HG02870 (cell line): ENCODE results near the gene ID2.

ENCODE experiments used
- ATAC-seq: cut with Tn5 transposase; IDR thresholded peaks from one replicate; pipeline ENCODE4 v1.9.1; 2021; ENCODE audit warnings: mild to moderate bottlenecking, moderate library complexity; ENCODE audit not compliant: unreplicated experiment

ID2 gene

DNA sequence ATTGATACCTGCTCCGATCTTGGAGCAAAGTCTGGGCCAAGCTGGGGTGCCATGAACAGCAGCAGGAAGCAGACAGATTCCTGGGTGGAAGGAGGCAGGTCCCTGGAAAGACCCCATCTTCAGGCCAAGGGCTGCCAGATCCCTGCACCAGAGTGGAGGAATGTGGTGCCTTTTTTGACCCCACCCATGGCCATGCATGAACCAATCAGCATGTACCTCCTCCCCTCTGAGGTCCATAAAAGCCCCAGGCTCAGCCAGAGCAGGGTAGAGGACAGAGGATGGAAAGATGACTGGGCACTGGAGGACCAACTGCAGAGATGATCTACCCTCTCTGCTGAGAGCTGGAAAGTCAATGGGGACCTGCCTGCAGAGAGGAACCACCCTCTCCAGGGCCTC lies 34.4 kb upstream of the ID2 start:
- no peak for ATAC-seq

DNA sequence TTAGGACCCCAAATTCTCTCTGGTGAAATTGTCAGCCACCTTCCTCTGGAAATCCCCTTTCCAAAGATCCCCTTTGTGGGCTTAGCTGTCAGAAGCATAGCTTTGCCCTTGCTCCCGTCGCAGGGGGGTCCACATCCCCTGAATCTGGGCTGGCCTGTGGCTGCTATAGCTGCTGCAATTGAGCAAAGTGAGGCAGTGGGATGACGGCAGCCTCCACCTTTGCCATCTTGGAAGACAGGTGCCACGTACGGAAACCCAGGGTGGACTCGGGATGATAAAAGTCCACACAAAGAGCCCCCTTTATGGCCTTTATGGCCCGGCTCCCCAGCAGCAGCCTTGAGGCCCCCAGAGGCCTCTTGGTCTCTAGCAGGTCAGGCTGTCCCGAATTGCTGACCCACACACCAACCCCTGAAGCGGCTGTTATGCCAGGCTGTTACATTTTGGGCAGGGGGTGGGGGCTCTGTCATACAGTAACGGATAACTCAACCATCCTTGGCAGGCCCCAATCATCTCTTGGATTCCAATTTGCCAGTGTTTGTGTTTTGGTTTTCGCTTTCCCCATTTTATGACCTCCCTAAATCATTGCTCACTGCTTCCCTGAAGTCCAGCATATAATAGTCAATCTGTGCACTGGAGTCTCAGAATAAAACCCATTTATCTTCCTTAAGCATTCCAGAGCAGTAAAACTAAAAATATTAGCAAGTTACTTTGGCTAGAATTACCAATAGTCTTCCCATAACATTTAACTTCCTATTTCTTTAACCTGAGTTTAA lies 33.2 kb upstream of the ID2 start:
- ATAC-seq = no peak

DNA sequence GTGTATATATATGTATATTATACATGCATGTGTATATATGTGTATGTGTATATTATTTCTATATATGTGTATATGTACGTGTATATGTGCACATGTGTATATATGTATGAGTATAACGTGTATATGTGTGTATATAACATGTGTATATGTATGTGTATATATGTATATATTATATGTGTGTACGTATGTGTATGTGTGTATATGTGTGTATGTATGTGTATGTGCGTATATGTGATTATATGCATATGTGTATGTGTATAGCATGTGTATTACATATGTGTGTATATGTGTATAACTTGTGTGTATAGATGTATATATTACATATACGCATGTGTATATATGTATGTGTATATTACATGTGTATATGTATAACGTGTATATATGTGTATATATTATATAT lies 32.1 kb upstream of the ID2 start:
- no peak for ATAC-seq

DNA sequence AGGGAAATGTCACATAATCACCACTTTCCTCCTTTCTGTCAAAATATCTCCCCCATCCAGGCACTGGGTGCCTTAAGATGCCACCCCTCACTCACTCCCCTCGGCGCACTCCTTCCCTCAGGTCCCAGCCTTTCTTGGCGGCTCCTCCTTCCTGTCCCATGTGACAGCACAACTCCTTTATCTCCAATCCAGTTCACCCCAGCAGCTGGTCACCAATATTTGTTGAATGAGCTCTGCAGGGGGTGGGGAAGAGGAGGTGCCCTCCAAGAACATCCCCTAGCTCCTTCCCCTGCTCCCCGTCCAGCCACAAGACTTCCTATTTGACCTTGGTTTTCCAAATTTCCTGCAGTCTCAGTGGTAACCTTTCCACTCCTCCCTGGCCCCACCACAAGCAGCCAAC lies 31.6 kb upstream of the ID2 start:
- ATAC-seq = no peak

DNA sequence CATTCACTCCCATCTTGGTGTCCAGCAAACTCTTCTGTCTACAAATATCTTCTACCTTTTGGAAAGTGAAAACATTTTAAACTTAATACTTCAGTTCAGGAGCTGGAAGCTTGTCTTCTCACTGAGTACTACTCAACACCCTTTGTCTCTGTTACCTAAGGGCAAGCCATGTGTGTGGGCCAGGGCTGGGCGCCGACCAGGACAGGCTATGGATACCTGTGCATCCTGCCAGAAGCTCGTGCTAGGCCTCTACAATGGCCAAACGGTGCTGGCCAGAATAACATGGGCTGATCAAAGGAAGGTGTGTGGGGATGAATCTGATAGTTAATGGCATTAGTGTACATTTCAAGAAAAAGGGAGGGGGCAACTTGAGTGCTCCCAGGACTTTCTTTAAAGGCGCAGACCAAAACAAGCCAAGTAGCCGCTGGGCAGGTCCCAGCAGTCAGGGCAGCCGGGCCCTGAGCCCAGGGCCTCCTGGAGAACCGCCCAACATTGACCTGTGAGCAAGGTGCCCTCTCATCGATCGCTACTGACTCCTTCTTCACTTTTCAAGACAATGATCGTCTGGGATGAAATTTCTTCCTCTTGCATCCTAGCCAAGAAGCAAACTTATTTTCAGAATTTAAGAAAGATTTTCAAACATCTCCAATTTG lies 29.0 kb upstream of the ID2 start:
- ATAC-seq = no peak

DNA sequence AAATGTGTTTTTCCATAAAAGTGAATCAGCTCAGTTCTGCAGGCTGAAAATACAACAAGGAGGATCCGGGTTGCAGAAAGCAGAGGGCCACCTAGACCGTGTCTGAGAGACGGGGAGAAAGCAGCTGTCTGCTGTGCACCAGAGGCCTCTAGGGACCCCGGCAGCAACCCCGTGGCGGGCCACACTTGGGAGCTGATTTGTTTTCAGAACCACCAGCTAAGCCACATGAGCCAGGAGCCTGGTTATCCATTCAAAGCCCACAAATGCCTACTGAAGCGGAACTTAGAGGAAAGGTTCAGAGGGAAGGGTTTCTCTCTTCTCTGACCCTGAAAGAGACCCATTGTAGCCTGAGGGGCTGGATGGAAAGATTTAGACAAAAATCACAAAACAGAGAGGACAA lies 28.4 kb upstream of the ID2 start:
- ATAC-seq = no peak

DNA sequence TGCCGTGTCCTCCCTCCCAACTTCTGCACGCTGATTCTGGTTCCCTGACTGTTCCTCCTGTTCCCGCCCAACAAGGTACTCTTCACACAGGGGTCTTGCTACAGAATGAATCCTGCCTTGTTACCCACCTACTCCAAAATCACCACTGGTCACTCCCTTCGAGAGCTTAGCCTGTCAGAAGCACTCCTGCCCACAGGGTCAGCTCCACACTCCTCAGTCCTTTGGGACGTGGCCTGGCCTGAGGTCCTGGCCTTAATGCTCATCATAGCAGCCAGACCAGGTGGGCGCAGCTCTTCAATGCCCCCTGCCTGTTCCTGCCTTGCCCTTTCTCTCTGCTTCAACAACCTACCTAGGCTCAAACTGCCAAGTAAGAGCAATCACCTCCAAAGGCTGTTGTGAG lies 27.8 kb upstream of the ID2 start:
- ATAC-seq = no peak

DNA sequence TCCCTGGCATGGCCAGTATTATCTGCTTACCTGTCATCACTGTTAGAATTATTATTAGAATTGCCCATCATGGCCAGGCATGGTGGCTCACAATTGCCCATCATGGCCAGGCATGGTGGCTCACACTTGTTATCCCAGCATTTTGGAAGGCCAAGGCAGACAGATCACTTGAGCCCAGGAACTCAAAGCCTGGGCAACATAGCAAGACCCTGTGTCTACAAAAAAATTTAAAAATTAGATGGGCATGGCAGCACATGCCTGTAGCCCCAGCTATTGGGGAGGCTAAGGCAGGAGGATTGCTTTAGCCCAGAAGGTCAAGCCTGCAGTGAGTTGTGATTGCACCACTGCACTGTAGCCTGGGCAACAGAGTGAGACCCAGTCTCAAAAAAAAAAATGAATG lies 27.4 kb upstream of the ID2 start:
- no peak for ATAC-seq

DNA sequence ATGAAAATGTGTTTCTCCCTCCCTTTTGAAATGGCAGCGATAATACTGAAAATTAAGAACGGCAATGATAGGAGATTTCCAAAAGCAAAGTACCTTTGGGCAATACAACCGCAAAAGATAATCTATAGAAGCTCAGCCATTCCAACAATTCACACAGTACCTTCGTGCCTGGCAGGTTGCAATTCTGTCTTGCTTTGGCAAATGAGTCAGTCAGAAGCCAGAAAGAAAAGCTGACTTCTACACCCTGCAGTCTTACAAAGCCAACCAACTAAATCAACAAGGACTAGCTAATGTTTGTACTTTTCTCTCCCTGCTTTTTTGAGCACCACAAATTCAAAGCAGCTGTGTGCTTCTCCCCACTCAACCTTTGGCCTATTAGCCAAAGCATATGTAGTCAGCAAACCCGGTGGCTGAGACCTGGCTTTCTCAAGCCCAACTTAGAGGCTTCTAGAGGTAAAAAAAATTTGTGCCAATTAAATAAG lies 25.7 kb upstream of the ID2 start:
- no peak for ATAC-seq

DNA sequence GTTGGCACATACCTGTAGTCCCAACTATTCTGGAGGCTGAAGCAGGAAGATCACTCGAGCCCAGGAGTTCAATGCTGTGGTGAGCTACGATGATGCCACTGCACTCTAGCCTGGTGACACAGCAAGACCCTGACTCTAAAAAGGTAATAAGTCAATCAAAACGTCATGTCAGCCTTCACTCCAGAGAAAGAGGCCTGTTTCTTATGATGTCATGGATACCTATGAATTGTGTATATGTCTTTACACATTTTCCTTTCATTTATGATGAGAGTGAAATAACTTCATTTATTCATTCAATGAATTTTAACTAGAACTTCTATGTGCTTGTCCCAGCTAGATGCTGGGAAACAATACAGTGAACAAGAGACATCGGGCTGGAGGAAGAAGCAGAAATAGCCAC lies 25.0 kb upstream of the ID2 start:
- no peak for ATAC-seq

DNA sequence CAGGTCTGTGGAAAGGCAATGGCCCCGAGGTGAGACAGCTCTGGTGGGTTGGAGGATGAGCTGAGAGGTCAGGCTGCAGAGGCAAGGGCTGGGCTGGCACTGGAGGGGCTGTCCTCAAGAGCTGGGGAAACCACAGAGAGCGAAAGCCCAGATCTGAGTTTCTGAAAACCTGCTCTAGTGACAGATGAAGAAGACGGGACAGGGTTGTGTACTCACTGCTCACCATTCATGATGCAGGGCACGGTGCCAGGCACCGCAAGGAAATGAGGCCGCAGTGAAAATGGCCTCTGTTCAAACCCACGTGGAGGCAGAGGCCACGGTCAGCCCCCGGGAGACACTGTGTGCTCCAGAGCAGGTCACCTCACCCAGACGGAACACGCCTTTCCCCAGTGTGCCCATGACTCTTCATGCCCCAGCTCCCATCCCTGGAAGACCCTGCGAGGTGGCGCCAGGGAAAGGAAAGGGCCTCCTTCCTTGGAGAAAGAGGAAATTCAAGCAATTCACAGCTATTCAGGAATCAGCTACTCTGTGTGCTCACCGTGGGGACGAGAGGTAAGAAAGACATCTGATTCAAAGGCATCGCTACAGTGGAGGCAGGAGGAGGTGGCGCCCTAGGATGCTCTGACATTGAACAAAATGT lies 24.3 kb upstream of the ID2 start:
- no peak for ATAC-seq

DNA sequence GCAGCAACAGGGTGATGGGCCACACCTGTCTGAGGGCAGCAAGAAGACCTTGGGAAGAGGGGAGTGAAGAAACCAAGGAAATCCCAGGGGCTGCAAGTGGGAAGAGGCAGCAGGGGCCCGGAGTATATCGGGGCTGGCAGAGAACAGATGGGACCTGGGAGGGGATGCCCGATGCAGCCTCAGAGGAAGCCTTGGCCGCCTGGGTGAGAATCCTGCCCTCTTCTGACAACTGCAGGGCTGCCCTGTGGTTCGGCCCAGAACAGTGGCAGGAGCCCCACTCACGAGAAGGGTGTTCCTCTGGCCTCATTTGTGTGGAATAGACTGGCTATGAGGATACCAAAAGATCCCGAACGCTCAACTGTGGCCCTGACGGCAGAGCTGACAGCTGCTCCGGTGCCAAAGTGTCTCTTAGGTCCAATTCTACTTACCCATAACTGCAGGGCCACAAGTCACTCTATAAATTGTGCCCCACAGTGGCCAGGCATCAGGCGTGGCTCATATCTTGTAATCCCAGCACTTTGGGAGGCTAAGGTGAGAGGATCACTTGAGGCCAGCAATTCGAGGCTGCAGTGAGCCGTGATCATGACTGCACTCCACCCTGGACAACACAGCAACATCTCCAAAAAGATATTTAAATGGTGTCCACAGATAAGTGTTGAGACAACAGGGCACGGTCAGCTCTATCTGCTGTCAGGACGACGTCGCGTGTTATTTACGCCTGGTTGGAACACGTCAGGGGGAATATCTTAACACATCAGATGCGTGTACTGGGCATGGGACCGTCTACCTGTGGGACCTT lies 23.6 kb upstream of the ID2 start:
- no peak for ATAC-seq

DNA sequence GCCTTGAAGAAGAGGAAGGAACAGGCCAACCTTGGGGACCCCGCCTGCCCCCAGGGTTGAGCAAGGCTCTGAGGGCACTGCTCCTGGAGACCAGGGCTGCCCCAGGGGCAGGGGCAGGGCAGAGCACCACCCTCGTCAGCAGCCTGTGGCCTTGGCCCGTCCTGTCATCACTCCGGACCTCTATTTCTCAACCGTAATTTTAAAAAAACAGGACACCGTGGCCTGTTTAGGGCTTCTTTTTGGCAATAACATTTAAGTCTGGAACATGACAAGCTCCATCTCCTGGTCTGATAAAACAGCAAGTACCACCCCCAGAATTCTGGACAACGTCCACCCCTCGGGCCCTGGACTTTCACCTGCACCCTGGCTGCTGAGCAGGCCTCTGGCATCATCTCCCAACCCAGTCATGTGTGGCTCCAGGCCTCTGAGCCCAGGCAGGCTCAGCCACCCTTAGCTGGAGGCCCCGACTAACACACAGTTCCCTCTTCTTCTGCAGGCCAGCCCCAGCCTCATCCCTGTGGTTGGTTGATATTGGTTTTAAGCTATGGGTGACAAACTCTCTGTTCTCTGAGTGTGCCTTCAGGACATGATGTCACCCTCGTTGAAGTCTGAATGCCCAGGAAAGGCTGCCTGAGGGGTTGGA lies 22.6 kb upstream of the ID2 start:
- ATAC-seq = no peak

DNA sequence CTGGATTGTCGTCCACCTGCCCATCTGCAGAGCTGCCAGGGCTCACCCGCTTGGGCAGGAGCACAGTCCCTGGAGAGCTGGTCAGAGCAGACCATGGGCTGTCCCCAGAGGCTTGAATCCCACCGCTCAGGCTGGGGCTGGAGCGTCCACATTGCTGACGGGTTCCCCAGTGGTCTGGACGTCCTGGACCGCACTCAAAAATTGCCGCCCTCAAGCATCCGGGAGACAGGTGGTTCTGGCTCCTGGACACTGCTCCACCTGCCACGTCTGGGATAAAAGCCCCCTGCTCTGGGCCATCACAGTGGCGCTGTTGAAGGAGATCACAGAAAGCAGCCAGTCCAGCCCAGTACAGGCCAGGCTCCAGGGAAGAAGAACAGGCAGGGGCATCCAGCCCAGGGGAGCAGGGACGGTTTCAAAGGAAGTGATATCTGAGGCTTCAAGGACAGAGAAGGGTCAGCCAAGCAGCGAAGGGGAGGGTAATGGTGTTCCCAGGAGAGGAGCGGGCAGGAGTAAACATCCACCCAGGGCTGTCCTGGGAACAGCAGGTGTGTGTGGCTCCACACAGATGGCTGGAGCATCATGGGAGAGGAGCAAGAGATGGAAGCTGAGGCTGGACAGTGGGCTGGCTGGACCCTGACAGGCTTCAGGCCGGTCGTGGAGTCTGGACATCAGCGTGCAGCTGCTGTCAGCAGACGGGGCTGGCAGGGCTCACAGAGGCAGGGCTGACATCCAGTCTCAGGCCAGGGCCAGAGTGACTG lies 21.9 kb upstream of the ID2 start:
- no peak for ATAC-seq

DNA sequence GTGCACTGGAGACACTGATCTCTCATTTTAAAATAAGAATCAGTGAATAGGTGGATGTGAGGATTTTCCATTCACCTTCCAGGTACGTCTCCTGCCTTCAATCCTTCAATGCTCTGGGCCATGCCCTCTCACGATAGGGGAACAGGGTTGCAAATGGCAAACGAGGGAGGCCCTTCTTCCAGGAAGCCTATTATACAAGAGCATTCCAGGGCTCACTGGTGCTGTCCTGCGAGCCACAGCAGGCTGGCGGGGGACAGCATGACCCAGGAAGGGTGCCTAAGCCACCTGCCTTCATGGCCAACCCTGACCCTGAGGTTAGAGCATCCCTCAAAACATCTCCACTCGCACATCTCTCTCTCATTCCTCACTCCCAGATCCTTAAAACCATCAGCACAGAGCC lies 20.6 kb upstream of the ID2 start:
- ATAC-seq = no peak

DNA sequence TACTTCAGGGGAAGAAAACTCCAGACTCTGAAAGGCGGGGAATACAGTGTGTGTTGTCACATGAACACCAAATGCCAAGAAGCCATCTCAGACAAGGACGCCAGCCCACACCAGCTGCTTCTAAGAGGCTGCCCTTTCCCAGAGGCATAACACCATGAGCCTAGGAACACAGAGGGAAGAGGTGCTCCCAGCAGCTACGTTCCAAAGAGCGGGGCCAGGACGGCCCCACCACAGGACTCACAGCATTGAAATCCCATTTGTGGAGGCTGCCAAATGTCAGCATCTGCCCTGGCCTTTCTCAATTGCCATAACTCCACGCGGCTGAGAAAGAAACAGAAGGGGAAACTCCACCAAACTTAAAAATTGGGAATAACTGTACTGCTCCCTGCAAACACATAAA lies 20.1 kb upstream of the ID2 start:
- ATAC-seq = no peak

DNA sequence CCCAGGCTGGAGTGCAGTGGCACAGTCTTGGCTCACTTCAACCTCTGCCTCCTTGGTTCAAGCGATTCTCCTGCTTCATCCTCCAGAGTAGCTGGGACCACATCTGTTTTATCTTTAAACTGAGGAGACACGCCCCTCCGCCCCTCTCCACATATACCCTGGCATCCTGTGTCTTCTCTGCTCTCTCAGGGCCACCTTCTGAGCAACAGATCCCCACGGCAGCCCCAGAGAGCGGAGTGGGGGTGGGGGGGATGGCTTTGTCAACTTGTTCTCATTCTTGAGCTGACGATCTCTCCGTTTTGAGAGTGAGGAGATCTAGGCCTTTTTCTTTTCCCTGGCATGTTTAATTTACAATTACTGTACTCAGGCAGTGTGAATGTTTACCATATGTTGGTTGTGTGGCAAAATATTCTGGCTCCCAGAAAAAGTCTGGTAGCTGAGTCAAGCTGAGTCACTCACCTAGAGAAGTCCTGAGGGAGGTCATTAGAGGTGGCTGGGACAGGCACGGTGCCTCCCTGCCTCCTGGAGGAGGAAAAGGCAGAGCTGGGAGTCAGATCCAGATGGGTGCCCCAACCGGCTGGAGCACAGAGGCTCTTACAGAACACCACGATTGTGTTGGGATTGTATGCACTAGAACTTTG lies 19.5 kb upstream of the ID2 start:
- ATAC-seq = no peak

DNA sequence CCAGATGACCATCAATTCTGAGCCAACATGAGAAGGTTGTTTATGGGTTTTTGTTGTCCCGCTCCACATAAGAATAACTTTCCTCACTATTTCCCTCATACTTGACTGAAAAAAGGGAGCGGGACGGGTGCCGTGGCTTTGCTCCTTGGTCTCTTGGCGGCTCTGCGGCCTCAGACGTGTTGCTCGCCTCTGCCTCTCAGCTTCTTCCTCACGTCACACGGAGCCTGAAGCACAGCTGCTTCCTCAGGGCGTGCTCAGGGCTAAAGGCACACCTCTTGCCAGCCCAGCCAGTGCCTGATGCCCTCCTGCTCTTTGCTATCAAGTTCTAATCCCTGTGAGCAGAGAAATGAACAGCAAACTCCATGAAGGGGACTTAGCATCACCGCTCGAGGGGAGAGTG lies 17.9 kb upstream of the ID2 start:
- no peak for ATAC-seq

DNA sequence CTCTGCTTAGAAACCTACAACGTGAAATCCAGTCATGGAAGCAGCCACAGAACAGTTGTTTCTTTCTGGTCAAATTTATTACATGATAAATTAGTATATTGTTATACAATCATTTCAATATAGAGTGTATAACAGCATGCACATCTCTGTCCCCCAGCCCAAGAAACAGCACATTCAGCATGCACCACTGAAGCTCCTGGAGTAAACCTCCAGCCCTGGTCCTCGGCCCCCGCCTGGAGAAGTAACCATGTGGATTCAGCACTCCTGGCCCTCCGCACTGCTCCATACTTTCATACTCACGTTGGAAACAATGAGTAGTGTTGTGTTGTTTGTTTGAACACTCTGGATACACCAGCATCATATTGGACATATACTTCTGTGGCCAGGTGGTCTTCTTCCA lies 15.3 kb upstream of the ID2 start:
- no peak for ATAC-seq
